Measurements from ENCODE around the gene SORL1-AS1.

Gene SORL1-AS1

GRCh38 chr11:121450401-121450800 lies 2.4 kb downstream of the SORL1-AS1 start:
- H3K4me2 ChIP-seq = no peak overlapping the region
- peaks cover 0 to 11% of the 10 kb centered on the region in 2 experiments; a peak in 2 of 4 replicates for H3K4me1 ChIP-seq (ENCODE audit: control insufficient read depth in 1 of 2, insufficient read depth in 2 of 2, low read depth in 1 of 2, low read length in 1 of 2)
- ChIA-PET CTCF (interaction anchor here (1.4 to 2.8 kb wide), 4 partner anchors 13 to 141 kb away, joined by 4 to 21 read pairs (median 10); no protein-coding TSS in a partner anchor), POLR2A (no interaction called here)
- no peaks in the 10 kb centered on the region for H3K79me2 ChIP-seq (ENCODE audit: insufficient read depth)
- TF ChIP-seq NRF1 (IDR thresholded peaks at IDR 0.05; ENCODE audit: low read depth, low read length) (no peak), FOXJ3 (CRISPR knock-in tag; IDR thresholded peaks at IDR 0.05) (no peak), ELF1 (IDR thresholded peaks at IDR 0.05) (no peak), CTCF (IDR thresholded peaks at IDR 0.05) (no peak), GATA2 (CRISPR knock-in tag; IDR thresholded peaks at IDR 0.05) (no peak), RCOR1 (IDR thresholded peaks at IDR 0.05; ENCODE audit: low read length) (no peak), TCF12 (IDR thresholded peaks at IDR 0.05) (no peak), EP300 (IDR thresholded peaks at IDR 0.05; ENCODE audit: borderline replicate concordance in 1 of 2, low read depth in 1 of 2, low read length in 1 of 2) (no peak), JUND (IDR thresholded peaks at IDR 0.05) (no peak), SIN3A (IDR thresholded peaks at IDR 0.05; ENCODE audit: borderline replicate concordance, low read depth, low read length) (no peak)
- TF ChIP-seq, protein P1, sequence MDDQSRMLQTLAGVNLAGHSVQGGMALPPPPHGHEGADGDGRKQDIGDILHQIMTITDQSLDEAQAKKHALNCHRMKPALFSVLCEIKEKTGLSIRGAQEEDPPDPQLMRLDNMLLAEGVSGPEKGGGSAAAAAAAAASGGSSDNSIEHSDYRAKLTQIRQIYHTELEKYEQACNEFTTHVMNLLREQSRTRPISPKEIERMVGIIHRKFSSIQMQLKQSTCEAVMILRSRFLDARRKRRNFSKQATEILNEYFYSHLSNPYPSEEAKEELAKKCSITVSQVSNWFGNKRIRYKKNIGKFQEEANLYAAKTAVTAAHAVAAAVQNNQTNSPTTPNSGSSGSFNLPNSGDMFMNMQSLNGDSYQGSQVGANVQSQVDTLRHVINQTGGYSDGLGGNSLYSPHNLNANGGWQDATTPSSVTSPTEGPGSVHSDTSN (IDR thresholded peaks at IDR 0.05) = no peak
- TF ChIP-seq, protein P2, sequence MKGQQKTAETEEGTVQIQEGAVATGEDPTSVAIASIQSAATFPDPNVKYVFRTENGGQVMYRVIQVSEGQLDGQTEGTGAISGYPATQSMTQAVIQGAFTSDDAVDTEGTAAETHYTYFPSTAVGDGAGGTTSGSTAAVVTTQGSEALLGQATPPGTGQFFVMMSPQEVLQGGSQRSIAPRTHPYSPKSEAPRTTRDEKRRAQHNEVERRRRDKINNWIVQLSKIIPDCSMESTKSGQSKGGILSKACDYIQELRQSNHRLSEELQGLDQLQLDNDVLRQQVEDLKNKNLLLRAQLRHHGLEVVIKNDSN (IDR thresholded peaks at IDR 0.05; ENCODE audit: borderline replicate concordance, low read depth) = no peak
- no peak for DNase-seq
- WGBS (ENCODE audit: low lambda C conversion rate) = 82% methylated on average over 1 of the region's 1 CpG
- H3K27me3 ChIP-seq (ENCODE audit: insufficient read depth) = peaks cover 44% of the 10 kb centered on the region
- no peaks in the 10 kb centered on the region for H3K9me2 ChIP-seq
- H2AFZ ChIP-seq (ENCODE audit: low read depth) = no peak overlapping the region
- no peaks in the 10 kb centered on the region for H3K36me3 ChIP-seq (replicated peaks in 1 of 2; ENCODE audit: control insufficient read depth in 1 of 2, insufficient read depth in 2 of 2, low read length in 1 of 2)
- no peaks in the 10 kb centered on the region for H3K9me3 ChIP-seq
- no peak overlapping the region for H3K27ac ChIP-seq (ENCODE audit: low read depth in 2 of 2, low read length in 1 of 2)
- H4K20me1 ChIP-seq (ENCODE audit: insufficient read depth) = no peaks in the 10 kb centered on the region
- H3F3A ChIP-seq (replicated peaks; ENCODE audit: insufficient read depth) = no peaks in the 10 kb centered on the region
- H3K9ac ChIP-seq = no peak overlapping the region
- no peak overlapping the region for H3K4me3 ChIP-seq (ENCODE audit: low read depth in 2 of 2, low read length in 1 of 2)

GRCh38 chr11:121449626-121450025 lies 3.1 kb downstream of the SORL1-AS1 start:
- no peak for DNase-seq
- peaks cover 37% of the 10 kb centered on the region for H3K27me3 ChIP-seq (ENCODE audit: insufficient read depth)
- no peaks in the 10 kb centered on the region for H3K9me2 ChIP-seq
- no peak for TF ChIP-seq NFIC (IDR thresholded peaks at IDR 0.05; ENCODE audit: borderline replicate concordance)
- no peak for TF ChIP-seq FOXJ3 (CRISPR knock-in tag; IDR thresholded peaks at IDR 0.05)
- TF ChIP-seq SMC3 (IDR thresholded peaks at IDR 0.05; ENCODE audit: low read depth, low read length) = no peak
- TF ChIP-seq RFX5 (IDR thresholded peaks at IDR 0.05; ENCODE audit: low read length) = no peak
- TF ChIP-seq NRF1 (IDR thresholded peaks at IDR 0.05; ENCODE audit: low read depth, low read length) = no peak
- TF ChIP-seq ELF1 (IDR thresholded peaks at IDR 0.05) = no peak
- no peak for TF ChIP-seq IRF3 (IDR thresholded peaks at IDR 0.05; ENCODE audit: low read depth, low read length)
- no peak for TF ChIP-seq RCOR1 (IDR thresholded peaks at IDR 0.05; ENCODE audit: low read length)
- TF ChIP-seq USF2 (IDR thresholded peaks at IDR 0.05; ENCODE audit: borderline replicate concordance, low read depth, low read length) = no peak
- TF ChIP-seq EP300 (IDR thresholded peaks at IDR 0.05; ENCODE audit: borderline replicate concordance in 1 of 2, low read depth in 1 of 2, low read length in 1 of 2) = no peak
- TF ChIP-seq, protein P3, sequence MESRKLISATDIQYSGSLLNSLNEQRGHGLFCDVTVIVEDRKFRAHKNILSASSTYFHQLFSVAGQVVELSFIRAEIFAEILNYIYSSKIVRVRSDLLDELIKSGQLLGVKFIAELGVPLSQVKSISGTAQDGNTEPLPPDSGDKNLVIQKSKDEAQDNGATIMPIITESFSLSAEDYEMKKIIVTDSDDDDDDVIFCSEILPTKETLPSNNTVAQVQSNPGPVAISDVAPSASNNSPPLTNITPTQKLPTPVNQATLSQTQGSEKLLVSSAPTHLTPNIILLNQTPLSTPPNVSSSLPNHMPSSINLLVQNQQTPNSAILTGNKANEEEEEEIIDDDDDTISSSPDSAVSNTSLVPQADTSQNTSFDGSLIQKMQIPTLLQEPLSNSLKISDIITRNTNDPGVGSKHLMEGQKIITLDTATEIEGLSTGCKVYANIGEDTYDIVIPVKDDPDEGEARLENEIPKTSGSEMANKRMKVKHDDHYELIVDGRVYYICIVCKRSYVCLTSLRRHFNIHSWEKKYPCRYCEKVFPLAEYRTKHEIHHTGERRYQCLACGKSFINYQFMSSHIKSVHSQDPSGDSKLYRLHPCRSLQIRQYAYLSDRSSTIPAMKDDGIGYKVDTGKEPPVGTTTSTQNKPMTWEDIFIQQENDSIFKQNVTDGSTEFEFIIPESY (IDR thresholded peaks at IDR 0.05; ENCODE audit: borderline replicate concordance, low read depth) = no peak
- no peaks in the 10 kb centered on the region for H3F3A ChIP-seq (replicated peaks; ENCODE audit: insufficient read depth)
- no peak overlapping the region for H3K4me3 ChIP-seq (ENCODE audit: low read depth in 2 of 2, low read length in 1 of 2)
- H3K27ac ChIP-seq (ENCODE audit: low read depth in 2 of 2, low read length in 1 of 2) = no peak overlapping the region
- no peaks in the 10 kb centered on the region for H3K79me2 ChIP-seq (ENCODE audit: insufficient read depth)
- H3K4me2 ChIP-seq = no peak overlapping the region
- H3K36me3 ChIP-seq (replicated peaks in 1 of 2; ENCODE audit: control insufficient read depth in 1 of 2, insufficient read depth in 2 of 2, low read length in 1 of 2) = no peaks in the 10 kb centered on the region
- H4K20me1 ChIP-seq (ENCODE audit: insufficient read depth) = no peaks in the 10 kb centered on the region
- no peak overlapping the region for H3K9ac ChIP-seq
- H2AFZ ChIP-seq (ENCODE audit: low read depth) = no peak overlapping the region
- peaks cover 0 to 8% of the 10 kb centered on the region in 2 experiments; a peak in 2 of 4 replicates for H3K4me1 ChIP-seq (ENCODE audit: control insufficient read depth in 1 of 2, insufficient read depth in 2 of 2, low read depth in 1 of 2, low read length in 1 of 2)
- ChIA-PET CTCF (interaction anchor here (1.0 to 1.8 kb wide), 3 partner anchors 22 to 141 kb away, joined by 3 to 6 read pairs (median 5); no protein-coding TSS in a partner anchor), POLR2A (no interaction called here)
- WGBS (ENCODE audit: low lambda C conversion rate) = 85% methylated on average over 2 of the region's 2 CpGs
- no peaks in the 10 kb centered on the region for H3K9me3 ChIP-seq

Measured in SK-N-SH (cell line).